MM.1S (cell line): Measurements from ENCODE around the gene LRRC75A.

Experiments
- DNase-seq: peaks from one replicate; pipeline ENCODE4 v3.0.0-alpha.2; 2015
- H2AFZ ChIP-seq: fragments of 300-600 bp; sonication (generic); 2 replicates; pipeline ENCODE4 v1.6.0; 2016; ENCODE audit warnings: antibody characterized with exemption, low read length
- H3F3A ChIP-seq: fragments of 300-600 bp; sonication (generic); 2 replicates; pipeline ENCODE4 v1.6.1; 2016; ENCODE audit warnings: mild to moderate bottlenecking, antibody characterized with exemption, low read length, moderate library complexity, mixed read lengths; ENCODE audit not compliant: insufficient read depth
- H3K27ac ChIP-seq: fragments of 300-600 bp; sonication (generic); 2 replicates; pipeline ENCODE4 v1.5.1; 2016; ENCODE audit warnings: mild to moderate bottlenecking, low read length
- H3K27me3 ChIP-seq: fragments of 300-600 bp; sonication (generic); replicated peaks from 2 replicates; pipeline ENCODE4 v1.6.0; 2016; ENCODE audit warnings: low read length; ENCODE audit not compliant: insufficient read depth
- H3K36me3 ChIP-seq: fragments of 300-600 bp; sonication (generic); replicated peaks from 2 replicates; pipeline ENCODE4 v1.6.1; 2016; ENCODE audit warnings: mild to moderate bottlenecking, low read length, mixed read lengths; ENCODE audit not compliant: insufficient read depth
- H3K4me1 ChIP-seq: fragments of 300-600 bp; sonication (generic); 2 replicates; pipeline ENCODE4 v1.6.1; 2016; ENCODE audit warnings: low read length, mixed read lengths
- H3K4me2 ChIP-seq: fragments of 300-600 bp; sonication (generic); 2 replicates; pipeline ENCODE4 v1.6.0; 2016; ENCODE audit warnings: low read depth, low read length
- H3K4me3 ChIP-seq: fragments of 300-600 bp; sonication (generic); 2 replicates; pipeline ENCODE4 v1.5.1; 2016; ENCODE audit warnings: low read length, mixed read lengths
- H3K79me2 ChIP-seq: fragments of 300-600 bp; sonication (generic); 2 replicates; pipeline ENCODE4 v1.6.1; 2016; ENCODE audit warnings: mixed run types, low read length, mixed read lengths
- H3K9ac ChIP-seq: fragments of 300-600 bp; sonication (generic); 2 replicates; pipeline ENCODE4 v1.6.1; 2016; ENCODE audit warnings: low read length, mixed read lengths
- H3K9me2 ChIP-seq: fragments of 300-600 bp; sonication (generic); replicated peaks from 2 replicates; pipeline ENCODE4 v1.6.1; 2016; ENCODE audit warnings: mild to moderate bottlenecking, low read length, mixed read lengths; ENCODE audit not compliant: insufficient read depth
- H3K9me3 ChIP-seq: fragments of 300-600 bp; sonication (generic); replicated peaks from 2 replicates; pipeline ENCODE4 v1.6.1; 2016; ENCODE audit warnings: mild to moderate bottlenecking, low read length, mixed read lengths; ENCODE audit not compliant: insufficient read depth
- H4K20me1 ChIP-seq: fragments of 300-600 bp; sonication (generic); 2 replicates; pipeline ENCODE4 v1.6.1; 2016; ENCODE audit warnings: mild to moderate bottlenecking, low read length, moderate library complexity, mixed read lengths; ENCODE audit not compliant: insufficient read depth
- CTCF ChIP-seq: fragments of 300-600 bp; sonication (generic); IDR thresholded peaks from 2 replicates; pipeline ENCODE4 v1.5.1; 2016; ENCODE audit warnings: antibody characterized with exemption, low read length, mixed read lengths
- EZH2 ChIP-seq: fragments of 300-600 bp; sonication (generic); optimal IDR thresholded peaks from 2 replicates; pipeline ENCODE3; 2017; ENCODE audit warnings: low read depth, mild to moderate bottlenecking, antibody characterized with exemption, low read length, mixed read lengths
- EZH2phosphoT487 ChIP-seq: fragments of 300-600 bp; sonication (generic); IDR thresholded peaks from 2 replicates; pipeline ENCODE4 v1.6.1; 2018; ENCODE audit warnings: antibody characterized with exemption, low read length

Gene LRRC75A

GRCh38 chr17:16422416-16422815, 69.6 kb downstream of the LRRC75A start:
- H3K79me2 ChIP-seq, result no peaks in the 10 kb centered on the region
- DNase-seq, result no peak
- no peak overlapping the region for H3K4me2 ChIP-seq
- H2AFZ ChIP-seq, result no peak overlapping the region
- no peaks in the 10 kb centered on the region for H3K4me1 ChIP-seq
- no peaks in the 10 kb centered on the region for H4K20me1 ChIP-seq
- H3K27ac ChIP-seq, result no peak overlapping the region
- H3F3A ChIP-seq, result no peaks in the 10 kb centered on the region
- no peaks in the 10 kb centered on the region for H3K9me3 ChIP-seq
- H3K27me3 ChIP-seq, result no peaks in the 10 kb centered on the region
- H3K4me3 ChIP-seq, result no peak overlapping the region
- H3K9ac ChIP-seq, result no peak overlapping the region
- H3K36me3 ChIP-seq, result no peaks in the 10 kb centered on the region
- no peak for TF ChIP-seq EZH2phosphoT487
- TF ChIP-seq EZH2, result no peak
- TF ChIP-seq CTCF, result no peak
- no peaks in the 10 kb centered on the region for H3K9me2 ChIP-seq

- Histone ChIP-seq H3K27me3 (no peaks in the 10 kb centered on the region), H3K9me3 (no peaks in the 10 kb centered on the region), H3K79me2 (peaks cover 15% of the 10 kb centered on the region), H3K9me2 (no peaks in the 10 kb centered on the region), H4K20me1 (no peaks in the 10 kb centered on the region), H3K4me1 (no peaks in the 10 kb centered on the region), H3K4me3 (no peak overlapping the region), H3K36me3 (no peaks in the 10 kb centered on the region), H3K27ac (no peak overlapping the region), H3K4me2 (no peak overlapping the region), H3K9ac (no peak overlapping the region), H3F3A (no peaks in the 10 kb centered on the region), H2AFZ (no peak overlapping the region)
- no peak for TF ChIP-seq EZH2phosphoT487
- no peak for TF ChIP-seq CTCF
- no peak for TF ChIP-seq EZH2
- DNase-seq, result no peak
These were observed 72.1 kb downstream of the LRRC75A start for GRCh38 chr17:16419929-16420271.

- Histone ChIP-seq H3K4me2 (no peak overlapping the region), H3K9me3 (no peaks in the 10 kb centered on the region), H3K9me2 (no peaks in the 10 kb centered on the region), H4K20me1 (no peaks in the 10 kb centered on the region), H3K79me2 (peaks cover 15% of the 10 kb centered on the region), H3F3A (no peaks in the 10 kb centered on the region), H3K27me3 (no peaks in the 10 kb centered on the region), H2AFZ (no peak overlapping the region), H3K4me3 (no peak overlapping the region), H3K9ac (no peak overlapping the region), H3K4me1 (no peaks in the 10 kb centered on the region), H3K36me3 (no peaks in the 10 kb centered on the region), H3K27ac (no peak overlapping the region)
- no peak for DNase-seq
- TF ChIP-seq EZH2phosphoT487, result no peak
- no peak for TF ChIP-seq CTCF
- TF ChIP-seq EZH2, result no peak
These were observed 72.7 kb downstream of the LRRC75A start for GRCh38 chr17:16419074-16419928.
